GM23338 (cell line): ENCODE results near the gene TOR3A. TPM values are rescaled to one million over a fixed set of nuclear protein-coding genes. Genes with fewer than 3 reads are reported as not detected.

Experiments used
- ATAC-seq: fragments of 200-7000 bp; cut with Tn5 transposase; 3 replicates; pipeline ENCODE4 v1.9.1; 2020
- DNase-seq: peaks from one replicate; pipeline ENCODE4 v3.0.0-alpha.2; 2015; ENCODE audit warnings: low spot score
- H2AFZ ChIP-seq: fragments of 200-600 bp; sonication (generic); 2 replicates; pipeline ENCODE4 v1.8.0; 2016; ENCODE audit warnings: antibody characterized with exemption, mild to moderate bottlenecking, moderate library complexity
- H3F3A ChIP-seq: fragments of 200-600 bp; sonication (generic); replicated peaks from 2 replicates; pipeline ENCODE4 v1.8.0; 2017; ENCODE audit warnings: antibody characterized with exemption, mixed run types, low read depth
- H3K27ac ChIP-seq: fragments of 200-600 bp; sonication (generic); 2 replicates; pipeline ENCODE4 v1.6.1; 2016; ENCODE audit warnings: low read depth
- H3K27me3 ChIP-seq: fragments of 200-600 bp; sonication (generic); 2 replicates; pipeline ENCODE4 v1.8.0; 2016; ENCODE audit warnings: mild to moderate bottlenecking, mixed run types, moderate library complexity; ENCODE audit not compliant: insufficient read depth
- H3K36me3 ChIP-seq: fragments of 200-600 bp; sonication (generic); 2 replicates; pipeline ENCODE4 v1.8.0; 2016; ENCODE audit warnings: mild to moderate bottlenecking; ENCODE audit not compliant: insufficient read depth
- H3K4me1 ChIP-seq: fragments of 200-600 bp; sonication (generic); 2 replicates; pipeline ENCODE4 v1.8.0; 2016; ENCODE audit warnings: mild to moderate bottlenecking, moderate library complexity; ENCODE audit not compliant: insufficient read depth
- H3K4me2 ChIP-seq: fragments of 200-600 bp; sonication (generic); 2 replicates; pipeline ENCODE4 v1.7.1; 2017; ENCODE audit warnings: mixed run types
- H3K4me3 ChIP-seq: fragments of 200-600 bp; sonication (generic); 2 replicates; pipeline ENCODE4 v1.6.1; 2016; ENCODE audit warnings: mixed run types
- H3K79me2 ChIP-seq: fragments of 200-600 bp; sonication (generic); replicated peaks from 2 replicates; pipeline ENCODE4 v1.8.0; 2017; ENCODE audit warnings: mild to moderate bottlenecking; ENCODE audit not compliant: insufficient read depth
- H3K9me2 ChIP-seq: fragments of 200-600 bp; sonication (generic); 2 replicates; pipeline ENCODE4 v1.8.0; 2017; ENCODE audit not compliant: insufficient read depth
- H4K20me1 ChIP-seq: fragments of 200-600 bp; sonication (generic); replicated peaks from 2 replicates; pipeline ENCODE4 v1.8.0; 2017; ENCODE audit warnings: mild to moderate bottlenecking; ENCODE audit not compliant: insufficient read depth
- H3K27ac Mint-ChIP-seq: 2 replicates; pipeline ENCODE4 v1.8.0; 2020; ENCODE audit warnings: inconsistent platforms, mild to moderate bottlenecking, moderate library complexity, mixed read lengths
- H3K27me3 Mint-ChIP-seq: 3 replicates; pipeline ENCODE4 v1.8.0; 2022; ENCODE audit warnings: low read depth, mild to moderate bottlenecking, moderate library complexity, mixed read lengths, inconsistent platforms; ENCODE audit not compliant: insufficient read depth, poor library complexity
- H3K36me3 Mint-ChIP-seq: 3 replicates; pipeline ENCODE4 v1.8.0; 2021; ENCODE audit warnings: low read depth, mild to moderate bottlenecking, inconsistent platforms, moderate library complexity, mixed read lengths
- H3K4me1 Mint-ChIP-seq: 3 replicates; pipeline ENCODE4 v1.8.0; 2020; ENCODE audit warnings: mild to moderate bottlenecking, inconsistent platforms, mixed read lengths
- H3K4me3 Mint-ChIP-seq: 3 replicates; pipeline ENCODE4 v1.8.0; 2021; ENCODE audit warnings: moderate library complexity, mild to moderate bottlenecking, inconsistent platforms, mixed read lengths
- H3K9me3 Mint-ChIP-seq: 3 replicates; pipeline ENCODE4 v1.8.0; 2020; ENCODE audit warnings: moderate library complexity, mild to moderate bottlenecking, inconsistent platforms, mixed read lengths
- CREB1 ChIP-seq: fragments of 250-450 bp; sonication (Bioruptor Pico); IDR thresholded peaks from 2 replicates; pipeline ENCODE4 v1.5.0; 2020; ENCODE audit warnings: low read depth, mild to moderate bottlenecking, moderate library complexity
- EZH2 ChIP-seq: fragments of 200-600 bp; sonication (generic); IDR thresholded peaks from one replicate; pipeline ENCODE4 v1.8.0; 2017; ENCODE audit warnings: antibody characterized with exemption, mild to moderate bottlenecking, low read depth; ENCODE audit not compliant: unreplicated experiment
- EZH2phosphoT487 ChIP-seq: fragments of 200-600 bp; sonication (generic); IDR thresholded peaks from one replicate; pipeline ENCODE4 v1.8.1; 2018; ENCODE audit warnings: antibody characterized with exemption; ENCODE audit not compliant: unreplicated experiment
- JUNB ChIP-seq: IDR thresholded peaks from one replicate; pipeline ENCODE4 v1.6.1; 2016; ENCODE audit warnings: antibody characterized with exemption; ENCODE audit not compliant: unreplicated experiment
- NANOG ChIP-seq: IDR thresholded peaks from 2 replicates; pipeline ENCODE4 v1.6.1; 2016; ENCODE audit warnings: antibody characterized with exemption, borderline replicate concordance
- POLR2AphosphoS5 ChIP-seq: IDR thresholded peaks from 2 replicates; pipeline ENCODE4 v1.6.1; 2016; ENCODE audit warnings: antibody characterized with exemption, low read depth
- STAT1 ChIP-seq: IDR thresholded peaks from one replicate; pipeline ENCODE4 v1.6.1; 2016; ENCODE audit warnings: antibody characterized with exemption; ENCODE audit not compliant: unreplicated experiment
- ZNF114 ChIP-seq: fragments of 250-450 bp; sonication (Bioruptor Pico); IDR thresholded peaks from 2 replicates; pipeline ENCODE4 v1.5.0; 2020; ENCODE audit warnings: mild to moderate bottlenecking, moderate library complexity
- ZNF331 ChIP-seq: fragments of 250-450 bp; sonication (Bioruptor Pico); IDR thresholded peaks from 2 replicates; pipeline ENCODE4 v1.5.0; 2020; ENCODE audit warnings: low read depth, mild to moderate bottlenecking, moderate library complexity
- polyA plus RNA-seq: library from polyadenylated mRNA; unstranded; fragments of >200 nt; fragmentation: Nextera tagmentation; extraction: Ambion mirVana; gene quantifications from 2 replicates; pipeline ENCODE4 v1.2.1, GENCODE V29; 2016
- total RNA-seq: library from RNA; depleted of rRNA; stranded (reverse); fragments of >200 nt; shearing (Covaris generic); gene quantifications from 2 replicates; pipeline ENCODE4 v1.2.3, GENCODE V29; 2014
- TF ChIP-seq, protein P1 (sequence below): IDR thresholded peaks from 2 replicates; pipeline ENCODE4 v1.6.1; 2016; ENCODE audit warnings: antibody characterized with exemption
- TF ChIP-seq, protein P2 (sequence below), 2 experiments: fragments of 200-600 bp in 1 of 2; sonication (generic) in 1 of 2; conservative IDR thresholded peaks; 2 replicates each; pipeline versions ENCODE4 v1.5.1 to v1.6.1; 2016 to 2017; ENCODE audit warnings: antibody characterized with exemption in 2 of 2, low read depth in 2 of 2, mild to moderate bottlenecking in 2 of 2, moderate library complexity in 1 of 2
- TF ChIP-seq, protein P3 (sequence below): IDR thresholded peaks from one replicate; pipeline ENCODE4 v1.6.1; 2018; ENCODE audit warnings: antibody characterized with exemption; ENCODE audit not compliant: unreplicated experiment
- TF ChIP-seq, protein P4 (sequence below): fragments of 250-450 bp; sonication (Bioruptor Pico); IDR thresholded peaks from 2 replicates; pipeline ENCODE4 v1.5.0; 2020; ENCODE audit warnings: mild to moderate bottlenecking, moderate library complexity

The TOR3A gene
- total and polyA plus RNA-seq, 2 experiments from 2014 or later: 11.2 to 57.6 TPM

DNA sequence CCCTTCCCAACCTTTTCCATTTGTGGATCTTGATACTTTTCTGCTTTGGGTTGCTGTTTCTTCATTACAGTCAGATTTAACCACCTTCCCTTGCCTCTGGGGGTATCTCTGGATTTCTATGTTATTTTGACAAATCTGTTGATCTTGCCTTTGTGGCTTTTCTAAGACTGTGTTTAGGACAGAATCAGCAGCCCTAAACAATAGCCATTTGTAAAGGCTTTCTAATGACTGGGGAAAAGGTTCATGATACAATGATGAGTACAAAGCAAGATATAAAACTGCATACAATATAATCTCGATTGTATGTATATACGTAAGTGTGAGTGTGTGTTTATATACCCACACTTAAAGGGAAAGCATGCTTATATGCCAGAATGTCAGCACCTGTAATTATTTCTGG lies 28.4 kb upstream of the TOR3A start:
- H3K4me3 Mint-ChIP-seq: no peak overlapping the region
- H2AFZ ChIP-seq: no peak overlapping the region
- H3K27me3 ChIP-seq: no peaks in the 10 kb centered on the region
- H3K9me2 ChIP-seq: no peaks in the 10 kb centered on the region
- H3K4me2 ChIP-seq: no peak overlapping the region
- peak overlapping the region; percentile 39; the same call in 1 of the 2 replicates for H3K27ac Mint-ChIP-seq
- peaks cover 29% of the 10 kb centered on the region for H3K36me3 Mint-ChIP-seq
- no peak for TF ChIP-seq EZH2
- TF ChIP-seq, protein P1, sequence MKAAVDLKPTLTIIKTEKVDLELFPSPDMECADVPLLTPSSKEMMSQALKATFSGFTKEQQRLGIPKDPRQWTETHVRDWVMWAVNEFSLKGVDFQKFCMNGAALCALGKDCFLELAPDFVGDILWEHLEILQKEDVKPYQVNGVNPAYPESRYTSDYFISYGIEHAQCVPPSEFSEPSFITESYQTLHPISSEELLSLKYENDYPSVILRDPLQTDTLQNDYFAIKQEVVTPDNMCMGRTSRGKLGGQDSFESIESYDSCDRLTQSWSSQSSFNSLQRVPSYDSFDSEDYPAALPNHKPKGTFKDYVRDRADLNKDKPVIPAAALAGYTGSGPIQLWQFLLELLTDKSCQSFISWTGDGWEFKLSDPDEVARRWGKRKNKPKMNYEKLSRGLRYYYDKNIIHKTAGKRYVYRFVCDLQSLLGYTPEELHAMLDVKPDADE: no peak
- no peak for TF ChIP-seq JUNB
- TF ChIP-seq, protein P2, sequence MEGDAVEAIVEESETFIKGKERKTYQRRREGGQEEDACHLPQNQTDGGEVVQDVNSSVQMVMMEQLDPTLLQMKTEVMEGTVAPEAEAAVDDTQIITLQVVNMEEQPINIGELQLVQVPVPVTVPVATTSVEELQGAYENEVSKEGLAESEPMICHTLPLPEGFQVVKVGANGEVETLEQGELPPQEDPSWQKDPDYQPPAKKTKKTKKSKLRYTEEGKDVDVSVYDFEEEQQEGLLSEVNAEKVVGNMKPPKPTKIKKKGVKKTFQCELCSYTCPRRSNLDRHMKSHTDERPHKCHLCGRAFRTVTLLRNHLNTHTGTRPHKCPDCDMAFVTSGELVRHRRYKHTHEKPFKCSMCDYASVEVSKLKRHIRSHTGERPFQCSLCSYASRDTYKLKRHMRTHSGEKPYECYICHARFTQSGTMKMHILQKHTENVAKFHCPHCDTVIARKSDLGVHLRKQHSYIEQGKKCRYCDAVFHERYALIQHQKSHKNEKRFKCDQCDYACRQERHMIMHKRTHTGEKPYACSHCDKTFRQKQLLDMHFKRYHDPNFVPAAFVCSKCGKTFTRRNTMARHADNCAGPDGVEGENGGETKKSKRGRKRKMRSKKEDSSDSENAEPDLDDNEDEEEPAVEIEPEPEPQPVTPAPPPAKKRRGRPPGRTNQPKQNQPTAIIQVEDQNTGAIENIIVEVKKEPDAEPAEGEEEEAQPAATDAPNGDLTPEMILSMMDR (conservative IDR thresholded peaks at IDR 0.05; ENCODE audit: low read depth in 2 of 2): no peak
- no peak for TF ChIP-seq EZH2phosphoT487
- TF ChIP-seq, protein P3, sequence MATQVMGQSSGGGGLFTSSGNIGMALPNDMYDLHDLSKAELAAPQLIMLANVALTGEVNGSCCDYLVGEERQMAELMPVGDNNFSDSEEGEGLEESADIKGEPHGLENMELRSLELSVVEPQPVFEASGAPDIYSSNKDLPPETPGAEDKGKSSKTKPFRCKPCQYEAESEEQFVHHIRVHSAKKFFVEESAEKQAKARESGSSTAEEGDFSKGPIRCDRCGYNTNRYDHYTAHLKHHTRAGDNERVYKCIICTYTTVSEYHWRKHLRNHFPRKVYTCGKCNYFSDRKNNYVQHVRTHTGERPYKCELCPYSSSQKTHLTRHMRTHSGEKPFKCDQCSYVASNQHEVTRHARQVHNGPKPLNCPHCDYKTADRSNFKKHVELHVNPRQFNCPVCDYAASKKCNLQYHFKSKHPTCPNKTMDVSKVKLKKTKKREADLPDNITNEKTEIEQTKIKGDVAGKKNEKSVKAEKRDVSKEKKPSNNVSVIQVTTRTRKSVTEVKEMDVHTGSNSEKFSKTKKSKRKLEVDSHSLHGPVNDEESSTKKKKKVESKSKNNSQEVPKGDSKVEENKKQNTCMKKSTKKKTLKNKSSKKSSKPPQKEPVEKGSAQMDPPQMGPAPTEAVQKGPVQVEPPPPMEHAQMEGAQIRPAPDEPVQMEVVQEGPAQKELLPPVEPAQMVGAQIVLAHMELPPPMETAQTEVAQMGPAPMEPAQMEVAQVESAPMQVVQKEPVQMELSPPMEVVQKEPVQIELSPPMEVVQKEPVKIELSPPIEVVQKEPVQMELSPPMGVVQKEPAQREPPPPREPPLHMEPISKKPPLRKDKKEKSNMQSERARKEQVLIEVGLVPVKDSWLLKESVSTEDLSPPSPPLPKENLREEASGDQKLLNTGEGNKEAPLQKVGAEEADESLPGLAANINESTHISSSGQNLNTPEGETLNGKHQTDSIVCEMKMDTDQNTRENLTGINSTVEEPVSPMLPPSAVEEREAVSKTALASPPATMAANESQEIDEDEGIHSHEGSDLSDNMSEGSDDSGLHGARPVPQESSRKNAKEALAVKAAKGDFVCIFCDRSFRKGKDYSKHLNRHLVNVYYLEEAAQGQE: no peak
- TF ChIP-seq ZNF114 (CRISPR knock-in tag): no peak
- TF ChIP-seq, protein P4, sequence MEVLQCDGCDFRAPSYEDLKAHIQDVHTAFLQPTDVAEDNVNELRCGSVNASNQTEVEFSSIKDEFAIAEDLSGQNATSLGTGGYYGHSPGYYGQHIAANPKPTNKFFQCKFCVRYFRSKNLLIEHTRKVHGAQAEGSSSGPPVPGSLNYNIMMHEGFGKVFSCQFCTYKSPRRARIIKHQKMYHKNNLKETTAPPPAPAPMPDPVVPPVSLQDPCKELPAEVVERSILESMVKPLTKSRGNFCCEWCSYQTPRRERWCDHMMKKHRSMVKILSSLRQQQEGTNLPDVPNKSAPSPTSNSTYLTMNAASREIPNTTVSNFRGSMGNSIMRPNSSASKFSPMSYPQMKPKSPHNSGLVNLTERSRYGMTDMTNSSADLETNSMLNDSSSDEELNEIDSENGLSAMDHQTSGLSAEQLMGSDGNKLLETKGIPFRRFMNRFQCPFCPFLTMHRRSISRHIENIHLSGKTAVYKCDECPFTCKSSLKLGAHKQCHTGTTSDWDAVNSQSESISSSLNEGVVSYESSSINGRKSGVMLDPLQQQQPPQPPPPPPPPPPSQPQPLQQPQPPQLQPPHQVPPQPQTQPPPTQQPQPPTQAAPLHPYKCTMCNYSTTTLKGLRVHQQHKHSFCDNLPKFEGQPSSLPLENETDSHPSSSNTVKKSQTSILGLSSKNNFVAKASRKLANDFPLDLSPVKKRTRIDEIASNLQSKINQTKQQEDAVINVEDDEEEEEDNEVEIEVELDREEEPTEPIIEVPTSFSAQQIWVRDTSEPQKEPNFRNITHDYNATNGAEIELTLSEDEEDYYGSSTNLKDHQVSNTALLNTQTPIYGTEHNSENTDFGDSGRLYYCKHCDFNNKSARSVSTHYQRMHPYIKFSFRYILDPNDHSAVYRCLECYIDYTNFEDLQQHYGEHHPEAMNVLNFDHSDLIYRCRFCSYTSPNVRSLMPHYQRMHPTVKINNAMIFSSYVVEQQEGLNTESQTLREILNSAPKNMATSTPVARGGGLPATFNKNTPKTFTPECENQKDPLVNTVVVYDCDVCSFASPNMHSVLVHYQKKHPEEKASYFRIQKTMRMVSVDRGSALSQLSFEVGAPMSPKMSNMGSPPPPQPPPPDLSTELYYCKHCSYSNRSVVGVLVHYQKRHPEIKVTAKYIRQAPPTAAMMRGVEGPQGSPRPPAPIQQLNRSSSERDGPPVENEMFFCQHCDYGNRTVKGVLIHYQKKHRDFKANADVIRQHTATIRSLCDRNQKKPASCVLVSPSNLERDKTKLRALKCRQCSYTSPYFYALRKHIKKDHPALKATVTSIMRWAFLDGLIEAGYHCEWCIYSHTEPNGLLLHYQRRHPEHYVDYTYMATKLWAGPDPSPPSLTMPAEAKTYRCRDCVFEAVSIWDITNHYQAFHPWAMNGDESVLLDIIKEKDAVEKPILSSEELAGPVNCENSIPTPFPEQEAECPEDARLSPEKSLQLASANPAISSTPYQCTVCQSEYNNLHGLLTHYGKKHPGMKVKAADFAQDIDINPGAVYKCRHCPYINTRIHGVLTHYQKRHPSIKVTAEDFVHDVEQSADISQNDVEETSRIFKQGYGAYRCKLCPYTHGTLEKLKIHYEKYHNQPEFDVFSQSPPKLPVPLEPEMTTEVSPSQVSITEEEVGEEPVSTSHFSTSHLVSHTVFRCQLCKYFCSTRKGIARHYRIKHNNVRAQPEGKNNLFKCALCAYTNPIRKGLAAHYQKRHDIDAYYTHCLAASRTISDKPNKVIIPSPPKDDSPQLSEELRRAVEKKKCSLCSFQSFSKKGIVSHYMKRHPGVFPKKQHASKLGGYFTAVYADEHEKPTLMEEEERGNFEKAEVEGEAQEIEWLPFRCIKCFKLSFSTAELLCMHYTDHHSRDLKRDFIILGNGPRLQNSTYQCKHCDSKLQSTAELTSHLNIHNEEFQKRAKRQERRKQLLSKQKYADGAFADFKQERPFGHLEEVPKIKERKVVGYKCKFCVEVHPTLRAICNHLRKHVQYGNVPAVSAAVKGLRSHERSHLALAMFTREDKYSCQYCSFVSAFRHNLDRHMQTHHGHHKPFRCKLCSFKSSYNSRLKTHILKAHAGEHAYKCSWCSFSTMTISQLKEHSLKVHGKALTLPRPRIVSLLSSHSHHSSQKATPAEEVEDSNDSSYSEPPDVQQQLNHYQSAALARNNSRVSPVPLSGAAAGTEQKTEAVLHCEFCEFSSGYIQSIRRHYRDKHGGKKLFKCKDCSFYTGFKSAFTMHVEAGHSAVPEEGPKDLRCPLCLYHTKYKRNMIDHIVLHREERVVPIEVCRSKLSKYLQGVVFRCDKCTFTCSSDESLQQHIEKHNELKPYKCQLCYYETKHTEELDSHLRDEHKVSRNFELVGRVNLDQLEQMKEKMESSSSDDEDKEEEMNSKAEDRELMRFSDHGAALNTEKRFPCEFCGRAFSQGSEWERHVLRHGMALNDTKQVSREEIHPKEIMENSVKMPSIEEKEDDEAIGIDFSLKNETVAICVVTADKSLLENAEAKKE (CRISPR knock-in tag): no peak
- no peak for TF ChIP-seq CREB1 (CRISPR knock-in tag)
- TF ChIP-seq STAT1: no peak
- no peak for TF ChIP-seq ZNF331 (CRISPR knock-in tag)
- TF ChIP-seq POLR2AphosphoS5: no peak
- TF ChIP-seq NANOG: no peak
- DNase-seq (no peak), ATAC-seq (no peak)
- peaks cover 10% of the 10 kb centered on the region for H3K4me1 Mint-ChIP-seq
- no peaks in the 10 kb centered on the region for H3K79me2 ChIP-seq
- H3K27me3 Mint-ChIP-seq: no peaks in the 10 kb centered on the region
- H4K20me1 ChIP-seq: no peaks in the 10 kb centered on the region
- H3K36me3 ChIP-seq: no peaks in the 10 kb centered on the region
- H3F3A ChIP-seq: no peaks in the 10 kb centered on the region
- H3K9me3 Mint-ChIP-seq: peaks cover 3% of the 10 kb centered on the region; the same call in 1 of the 3 replicates
- no peak overlapping the region for H3K27ac ChIP-seq
- peaks cover 13% of the 10 kb centered on the region for H3K4me1 ChIP-seq
- H3K4me3 ChIP-seq: no peak overlapping the region
